ENCODE data around the gene KLK11.

KLK11 gene

GRCh38 chr19:51031880-51032225, 5.4 kb upstream of the KLK11 start:
- H3K4me2 ChIP-seq (ENCODE audit: low read depth, low read length, poor library complexity, severe bottlenecking) = no peak overlapping the region
- no peak overlapping the region for H3K9ac ChIP-seq (ENCODE audit: low read depth, low read length, poor library complexity, severe bottlenecking)
- H4K20me1 ChIP-seq (ENCODE audit: insufficient read depth, low read length, poor library complexity, severe bottlenecking) = no peaks in the 10 kb centered on the region
- H2AFZ ChIP-seq (ENCODE audit: low read length) = no peak overlapping the region
- H3K4me3 ChIP-seq (ENCODE audit: low read length, poor library complexity, severe bottlenecking) = no peak overlapping the region
- H3K4me1 ChIP-seq (ENCODE audit: insufficient read depth, low read length, poor library complexity, severe bottlenecking) = no peaks in the 10 kb centered on the region
- H3K9me2 ChIP-seq (replicated peaks; ENCODE audit: low read depth, low read length) = no peaks in the 10 kb centered on the region
- H3K9me3 ChIP-seq (ENCODE audit: insufficient read depth, low read depth, low read length) = no peaks in the 10 kb centered on the region; the same call in 1 of the 2 replicates
- no peaks in the 10 kb centered on the region for H3K79me2 ChIP-seq (ENCODE audit: insufficient read depth, low read length)
- no peak for TF ChIP-seq CTCF (conservative IDR thresholded peaks at IDR 0.05; ENCODE audit: low read length)
- TF ChIP-seq EZH2phosphoT487 (IDR thresholded peaks at IDR 0.05; ENCODE audit: borderline replicate concordance) = no peak
- H3K36me3 ChIP-seq (ENCODE audit: insufficient read depth, low read length) = no peaks in the 10 kb centered on the region
- H3F3A ChIP-seq (ENCODE audit: low read depth) = no peaks in the 10 kb centered on the region
- H3K27me3 ChIP-seq (ENCODE audit: insufficient read depth, low read length, poor library complexity, severe bottlenecking) = no peaks in the 10 kb centered on the region

GRCh38 chr19:51031220-51031879, 4.9 kb upstream of the KLK11 start:
- H3K4me1 ChIP-seq (ENCODE audit: insufficient read depth, low read length, poor library complexity, severe bottlenecking) = no peaks in the 10 kb centered on the region
- no peaks in the 10 kb centered on the region; the same call in 1 of the 2 replicates for H3K9me3 ChIP-seq (ENCODE audit: insufficient read depth, low read depth, low read length)
- H3K36me3 ChIP-seq (ENCODE audit: insufficient read depth, low read length) = no peaks in the 10 kb centered on the region
- H3K4me2 ChIP-seq (ENCODE audit: low read depth, low read length, poor library complexity, severe bottlenecking) = no peak overlapping the region
- H4K20me1 ChIP-seq (ENCODE audit: insufficient read depth, low read length, poor library complexity, severe bottlenecking) = no peaks in the 10 kb centered on the region
- TF ChIP-seq CTCF (conservative IDR thresholded peaks at IDR 0.05; ENCODE audit: low read length) = no peak
- TF ChIP-seq EZH2phosphoT487 (IDR thresholded peaks at IDR 0.05; ENCODE audit: borderline replicate concordance) = no peak
- H3K4me3 ChIP-seq (ENCODE audit: low read length, poor library complexity, severe bottlenecking) = no peak overlapping the region
- no peak overlapping the region for H3K9ac ChIP-seq (ENCODE audit: low read depth, low read length, poor library complexity, severe bottlenecking)
- no peaks in the 10 kb centered on the region for H3K9me2 ChIP-seq (replicated peaks; ENCODE audit: low read depth, low read length)
- no peaks in the 10 kb centered on the region for H3K79me2 ChIP-seq (ENCODE audit: insufficient read depth, low read length)
- H2AFZ ChIP-seq (ENCODE audit: low read length) = no peak overlapping the region
- no peaks in the 10 kb centered on the region for H3K27me3 ChIP-seq (ENCODE audit: insufficient read depth, low read length, poor library complexity, severe bottlenecking)
- no peaks in the 10 kb centered on the region for H3F3A ChIP-seq (ENCODE audit: low read depth)

GRCh38 chr19:51030631-51031030, 4.2 kb upstream of the KLK11 start:
- Histone ChIP-seq H3K36me3 (ENCODE audit: insufficient read depth, low read length) (no peaks in the 10 kb centered on the region), H3K4me3 (ENCODE audit: low read length, poor library complexity, severe bottlenecking) (no peak overlapping the region), H3K9ac (ENCODE audit: low read depth, low read length, poor library complexity, severe bottlenecking) (no peak overlapping the region), H3K79me2 (ENCODE audit: insufficient read depth, low read length) (no peaks in the 10 kb centered on the region), H3K4me2 (ENCODE audit: low read depth, low read length, poor library complexity, severe bottlenecking) (no peak overlapping the region), H3K27me3 (ENCODE audit: insufficient read depth, low read length, poor library complexity, severe bottlenecking) (no peaks in the 10 kb centered on the region), H3K9me3 (ENCODE audit: insufficient read depth, low read depth, low read length) (no peaks in the 10 kb centered on the region; the same call in 1 of the 2 replicates), H3F3A (ENCODE audit: low read depth) (no peaks in the 10 kb centered on the region), H3K9me2 (replicated peaks; ENCODE audit: low read depth, low read length) (no peaks in the 10 kb centered on the region), H4K20me1 (ENCODE audit: insufficient read depth, low read length, poor library complexity, severe bottlenecking) (no peaks in the 10 kb centered on the region), H2AFZ (ENCODE audit: low read length) (no peak overlapping the region), H3K4me1 (ENCODE audit: insufficient read depth, low read length, poor library complexity, severe bottlenecking) (no peaks in the 10 kb centered on the region)
- TF ChIP-seq EZH2phosphoT487 (IDR thresholded peaks at IDR 0.05; ENCODE audit: borderline replicate concordance) (no peak), CTCF (conservative IDR thresholded peaks at IDR 0.05; ENCODE audit: low read length) (no peak)

Measured in Loucy (cell line).